ENCODE results near the gene GRHPR. TPM values are rescaled to one million over a fixed set of nuclear protein-coding genes. Genes with fewer than 3 reads are reported as not detected.

GRHPR gene
- total and polyA plus RNA-seq, 2 of the 8 experiments (the other 6 are each of a cell fraction or from before 2014, with no cell fraction given), result 97.0 to 201 TPM

GRCh38 chr9:37407468-37407867 is 15.0 kb upstream of the GRHPR start:
- Histone ChIP-seq H3K27me3 (replicated peaks in 1 of 4; ENCODE audit: control insufficient read depth in 3 of 4, extremely low read depth in 1 of 4, insufficient read depth in 3 of 4, low read length in 3 of 4) (no peaks in the 10 kb centered on the region), H3K4me1 (replicated peaks in 1 of 4; ENCODE audit: control insufficient read depth in 3 of 4, insufficient read depth in 4 of 4, low read length in 3 of 4) (peaks cover 0 to 7% (median 2%) of the 10 kb centered on the region in 4 experiments; a peak in 2 of 7 replicates), H4K5ac (ENCODE audit: insufficient read length, low read depth, low read length) (no peak overlapping the region), H3K56ac (replicated peaks; ENCODE audit: insufficient read length, low read depth, low read length) (no peak overlapping the region), H3K79me2 (ENCODE audit: control insufficient read depth in 1 of 2, insufficient read depth in 2 of 2, low read length in 2 of 2) (no peaks in the 10 kb centered on the region), H3K36me3 (ENCODE audit: control insufficient read depth in 2 of 4, insufficient read depth in 4 of 4, low read length in 3 of 4) (no peaks in the 10 kb centered on the region), H2BK120ac (replicated peaks; ENCODE audit: low read depth, low read length) (no peak overlapping the region), H2BK5ac (ENCODE audit: low read depth, low read length) (no peak overlapping the region), H3K23ac (ENCODE audit: insufficient read length) (no peak overlapping the region), H2BK12ac (ENCODE audit: low read depth, low read length) (no peak overlapping the region), H3K9ac (replicated peaks in 1 of 4; ENCODE audit: extremely low read depth in 1 of 4, low read depth in 3 of 4, low read length in 3 of 4) (no peak overlapping the region), H4K91ac (replicated peaks; ENCODE audit: insufficient read length, low read length) (no peak overlapping the region), H2BK15ac (ENCODE audit: low read length) (no peak overlapping the region), H4K8ac (ENCODE audit: extremely low read depth, insufficient read depth, low read length) (no peak overlapping the region), H3K9me3 (ENCODE audit: insufficient read depth in 2 of 2, low read depth in 1 of 2, low read length in 1 of 2) (no peaks in the 10 kb centered on the region), H3K4me2 (ENCODE audit: insufficient read depth in 1 of 2, low read depth in 2 of 2, low read length in 2 of 2) (no peak overlapping the region), H4K20me1 (replicated peaks in 1 of 2; ENCODE audit: control insufficient read depth in 1 of 2, insufficient read depth in 2 of 2, low read length in 2 of 2) (no peaks in the 10 kb centered on the region), H2AK5ac (ENCODE audit: low read depth, low read length) (no peak overlapping the region), H2AFZ (ENCODE audit: low read length) (0 out of 2 replicates have a peak overlapping the region, but pooled peaks have one; percentile 33), H3K4me3 (ENCODE audit: extremely low read depth in 1 of 4, insufficient read depth in 2 of 4, low read depth in 3 of 4, low read length in 4 of 4) (no peak overlapping the region), H3K4ac (replicated peaks; ENCODE audit: insufficient read length, low read depth, low read length) (no peak overlapping the region), H3K23me2 (ENCODE audit: low read depth, low read length) (no peaks in the 10 kb centered on the region), H3K14ac (ENCODE audit: insufficient read length) (no peak overlapping the region), H2BK20ac (ENCODE audit: low read length) (no peak overlapping the region), H3K79me1 (ENCODE audit: low read depth, low read length) (no peaks in the 10 kb centered on the region), H3K18ac (ENCODE audit: extremely low read depth, low read length) (no peak overlapping the region), H3K27ac (ENCODE audit: low read depth, low read length) (no peak overlapping the region)
- DNase-seq (ENCODE audit: low read depth in 1 of 2, low spot score in 2 of 2) (no peak), FAIRE-seq (no peak)
- ChIA-PET CTCF (ENCODE audit: partially characterized antibody) (interaction anchor here (0.6 to 2.5 kb wide), 22 partner anchors 8 to 406 kb away, joined by 3 to 9 read pairs (median 4); partner anchors contain the start of gene GRHPR), POLR2A (ENCODE audit: partially characterized antibody) (interaction anchor here (1.4 kb wide), 1 partner anchor 16 kb away, joined by 3 read pairs; the partner anchor contains the start of gene GRHPR)
- WGBS, 2 experiments (ENCODE audit: extremely low coverage in 1 of 2, insufficient coverage in 1 of 2, insufficient read length in 1 of 2, insufficient replicate concordance in 2 of 2, low coverage in 1 of 2, low lambda C conversion rate in 2 of 2, missing lambda C conversion rate in 1 of 2), result 83% methylated on average over 2 of the region's 2 CpGs; no CpG with 5 or more reads in 1 of the 2 experiments
- no peak for TF ChIP-seq SP2 (IDR thresholded peaks at IDR 0.05; ENCODE audit: low read length)
- TF ChIP-seq CHD2 (IDR thresholded peaks at IDR 0.05; ENCODE audit: low read length), result no peak
- peak in 1 of 2 experiments; percentile 7; a peak in 1 of 4 replicates for TF ChIP-seq RAD21 (IDR thresholded peaks at IDR 0.05 in 1 of 2, conservative IDR thresholded peaks at IDR 0.05 in 1 of 2; ENCODE audit: low read depth in 2 of 2, low read length in 2 of 2)
- TF ChIP-seq, protein P1, sequence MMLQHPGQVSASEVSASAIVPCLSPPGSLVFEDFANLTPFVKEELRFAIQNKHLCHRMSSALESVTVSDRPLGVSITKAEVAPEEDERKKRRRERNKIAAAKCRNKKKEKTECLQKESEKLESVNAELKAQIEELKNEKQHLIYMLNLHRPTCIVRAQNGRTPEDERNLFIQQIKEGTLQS (IDR thresholded peaks at IDR 0.05; ENCODE audit: insufficient read depth, low read depth, low read length), result no peak
- no peak for TF ChIP-seq POLR2A (IDR thresholded peaks at IDR 0.05; ENCODE audit: control extremely low read depth in 1 of 2, low read depth in 2 of 2, low read length in 2 of 2)
- no peak for TF ChIP-seq CBX8 (IDR thresholded peaks at IDR 0.05; ENCODE audit: borderline replicate concordance, low read depth, low read length)
- peak; percentile 70 for TF ChIP-seq MAFK (IDR thresholded peaks at IDR 0.05; ENCODE audit: low read depth, low read length)
- no peak for TF ChIP-seq KDM4A (IDR thresholded peaks at IDR 0.05; ENCODE audit: low read depth, low read length, severe bottlenecking)
- no peak for TF ChIP-seq HDAC6 (IDR thresholded peaks at IDR 0.05; ENCODE audit: low read depth, low read length)
- TF ChIP-seq GABPA (IDR thresholded peaks at IDR 0.05; ENCODE audit: borderline replicate concordance, insufficient read depth, low read length), result no peak
- TF ChIP-seq BACH1 (IDR thresholded peaks at IDR 0.05; ENCODE audit: low read length), result peak; percentile 42; the same call in 1 of the 2 replicates
- no peak for TF ChIP-seq TCF12 (IDR thresholded peaks at IDR 0.05; ENCODE audit: low read depth, low read length)
- no peak for TF ChIP-seq BRCA1 (IDR thresholded peaks at IDR 0.05; ENCODE audit: low read depth, low read length)
- no peak for TF ChIP-seq ZNF274 (IDR thresholded peaks at IDR 0.05; ENCODE audit: borderline replicate concordance, extremely low read depth, low read length)

Measured in H1 (cell line).